Measurements from ENCODE around the gene ABTB2. TPM values are rescaled to one million over a fixed set of nuclear protein-coding genes. Genes with fewer than 3 reads are reported as not detected.

The ABTB2 gene
- total RNA-seq, 1 donor: 1.6 TPM

GRCh38 chr11:34296412-34296811 is 61.4 kb downstream of the ABTB2 start:
- DNase-seq (ENCODE audit: low read depth in 2 of 3, low spot score in 2 of 3): no peak

- DNase-seq (ENCODE audit: low read depth in 2 of 3, low spot score in 2 of 3): no peak
These were observed 65.3 kb downstream of the ABTB2 start for GRCh38 chr11:34292546-34292945.

- DNase-seq (ENCODE audit: low read depth in 2 of 3, low spot score in 2 of 3): no peak
These were observed 65.7 kb downstream of the ABTB2 start for GRCh38 chr11:34292111-34292510.

GRCh38 chr11:34290926-34291325 is 66.9 kb downstream of the ABTB2 start:
- DNase-seq (ENCODE audit: low read depth in 2 of 3, low spot score in 2 of 3): no peak

- DNase-seq (ENCODE audit: low read depth in 2 of 3, low spot score in 2 of 3): no peak
These were observed 69.3 kb downstream of the ABTB2 start for GRCh38 chr11:34288492-34288891.

GRCh38 chr11:34284811-34285481 is 72.9 kb downstream of the ABTB2 start:
- no peak for DNase-seq (ENCODE audit: low read depth in 2 of 3, low spot score in 2 of 3)

- DNase-seq (ENCODE audit: low read depth in 2 of 3, low spot score in 2 of 3): no peak
These were observed 73.7 kb downstream of the ABTB2 start for GRCh38 chr11:34284156-34284555.

GRCh38 chr11:34280945-34281872 is 76.6 kb downstream of the ABTB2 start:
- DNase-seq (ENCODE audit: low read depth in 2 of 3, low spot score in 2 of 3): no peak

- no peak for DNase-seq (ENCODE audit: low read depth in 2 of 3, low spot score in 2 of 3)
These were observed 79.0 kb downstream of the ABTB2 start for GRCh38 chr11:34278693-34279297.

- DNase-seq (ENCODE audit: low read depth in 2 of 3, low spot score in 2 of 3): no peak
These were observed 79.6 kb downstream of the ABTB2 start for GRCh38 chr11:34278175-34278574.

- no peak for DNase-seq (ENCODE audit: low read depth in 2 of 3, low spot score in 2 of 3)
These were observed 80.6 kb downstream of the ABTB2 start for GRCh38 chr11:34277171-34277570.

GRCh38 chr11:34276352-34276864 is 81.4 kb downstream of the ABTB2 start:
- no peak for DNase-seq (ENCODE audit: low read depth in 2 of 3, low spot score in 2 of 3)

- no peak for DNase-seq (ENCODE audit: low read depth in 2 of 3, low spot score in 2 of 3)
These were observed 82.3 kb downstream of the ABTB2 start for GRCh38 chr11:34275486-34275885.

- no peak for DNase-seq (ENCODE audit: low read depth in 2 of 3, low spot score in 2 of 3)
These were observed 83.0 kb downstream of the ABTB2 start for GRCh38 chr11:34274712-34275398.

- no peak for DNase-seq (ENCODE audit: low read depth in 2 of 3, low spot score in 2 of 3)
These were observed 84.7 kb downstream of the ABTB2 start for GRCh38 chr11:34273099-34273498.

- no peak for DNase-seq (ENCODE audit: low read depth in 2 of 3, low spot score in 2 of 3)
These were observed 86.1 kb downstream of the ABTB2 start for GRCh38 chr11:34271727-34272126.

GRCh38 chr11:34270711-34271110 is 87.1 kb downstream of the ABTB2 start:
- DNase-seq (ENCODE audit: low read depth in 2 of 3, low spot score in 2 of 3): no peak

GRCh38 chr11:34269694-34270245 is 88.0 kb downstream of the ABTB2 start:
- no peak for DNase-seq (ENCODE audit: low read depth in 2 of 3, low spot score in 2 of 3)

GRCh38 chr11:34268906-34269430 is 88.8 kb downstream of the ABTB2 start:
- DNase-seq (ENCODE audit: low read depth in 2 of 3, low spot score in 2 of 3): peak in 1 of 3 donors; percentile 21

GRCh38 chr11:34267417-34267816 is 90.4 kb downstream of the ABTB2 start:
- DNase-seq (ENCODE audit: low read depth in 2 of 3, low spot score in 2 of 3): no peak
